ENCODE measurements around the gene SLC41A3. TPM values are rescaled to one million over a fixed set of nuclear protein-coding genes. Genes with fewer than 3 reads are reported as not detected.
"Not testable (repeated sequence)": the region's sequence is repeated elsewhere in the genome, so short reads cannot be mapped to it uniquely, and the experiment has no call there.

SLC41A3 gene
- total RNA-seq, 1 experiment from 2014 or later = 32.7 TPM

DNA sequence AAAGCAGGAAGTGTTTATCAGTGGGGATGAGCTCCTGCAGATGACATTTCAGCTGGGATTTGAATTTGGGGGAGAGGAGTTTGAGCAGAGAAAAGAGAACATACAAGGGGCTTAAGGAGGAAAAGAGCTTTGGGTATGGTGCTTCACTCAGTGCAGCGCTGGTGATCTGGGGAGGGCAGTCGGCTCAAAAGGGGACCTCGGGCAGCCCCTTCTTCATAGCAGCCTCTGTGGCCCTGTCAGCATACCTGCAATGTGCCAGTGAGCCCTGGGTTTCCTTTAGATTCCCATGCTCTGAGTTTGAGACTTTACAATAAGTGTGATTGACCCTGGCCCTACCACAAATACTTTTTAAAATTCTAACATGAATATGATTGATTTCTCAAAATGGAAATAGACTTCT, 74.7 kb downstream of the SLC41A3 start:
- Histone ChIP-seq H3K4me3 (no peak overlapping the region), H3K9me3 (replicated peaks) (no peaks in the 10 kb centered on the region), H3K27ac (no peak overlapping the region), H3K27me3 (replicated peaks) (no peaks in the 10 kb centered on the region), H3K36me3 (no peaks in the 10 kb centered on the region; the same call in 1 of the 2 replicates), H3K4me1 (replicated peaks) (peaks cover 7% of the 10 kb centered on the region)
- no peak for DNase-seq (ENCODE audit: low read depth in 1 of 2, low spot score in 2 of 2)

DNA sequence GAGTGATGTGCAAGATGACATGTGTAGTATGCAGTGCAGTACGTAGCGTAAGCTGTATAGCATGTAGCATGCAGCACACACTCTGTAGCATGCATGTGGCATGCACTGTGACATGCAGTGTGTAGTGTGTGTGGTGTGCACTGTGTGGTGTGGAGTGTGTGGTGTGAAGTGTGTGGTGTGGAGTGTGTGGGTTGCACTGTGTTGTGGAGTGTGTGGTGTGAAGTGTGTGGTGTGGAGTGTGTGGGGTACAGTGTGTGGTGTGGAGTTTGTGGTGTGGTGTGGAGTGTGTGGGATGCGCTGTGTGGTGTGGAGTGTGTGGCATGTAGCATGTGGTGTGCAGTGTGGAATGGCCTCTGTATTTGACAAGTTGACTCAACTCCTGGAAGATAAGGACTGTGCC, 75.7 kb downstream of the SLC41A3 start:
- H3K4me1 ChIP-seq (replicated peaks) = no peaks in the 10 kb centered on the region; the same call in 1 of the 2 replicates
- no peak for DNase-seq (ENCODE audit: low read depth in 1 of 2, low spot score in 2 of 2)
- no peak overlapping the region for H3K27ac ChIP-seq
- no peaks in the 10 kb centered on the region; the same call in 1 of the 2 replicates for H3K36me3 ChIP-seq
- no peaks in the 10 kb centered on the region for H3K9me3 ChIP-seq (replicated peaks)
- H3K27me3 ChIP-seq (replicated peaks) = no peaks in the 10 kb centered on the region
- H3K4me3 ChIP-seq = no peak overlapping the region

DNA sequence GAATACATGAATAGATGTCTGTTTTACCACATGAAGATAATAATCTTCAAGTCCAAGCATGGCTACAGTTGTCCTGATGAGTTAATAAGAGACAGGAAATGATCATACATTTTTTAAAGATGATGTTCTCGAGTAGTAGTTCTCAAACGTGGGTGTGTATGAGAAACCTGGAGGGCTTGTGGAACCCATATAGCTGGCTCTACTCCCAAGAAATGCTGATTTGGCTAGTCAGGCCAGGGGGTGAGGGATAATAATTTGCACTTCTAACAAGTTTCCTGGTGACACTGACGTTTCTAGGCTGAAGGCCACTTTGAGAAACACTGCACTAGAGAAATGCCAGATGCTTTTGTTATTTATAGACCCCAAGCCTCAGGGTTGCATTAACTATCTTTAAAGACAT, 78.0 kb downstream of the SLC41A3 start:
- Histone ChIP-seq H3K36me3 (no peaks in the 10 kb centered on the region), H3K9me3 (replicated peaks) (no peaks in the 10 kb centered on the region), H3K27ac (no peak overlapping the region), H3K4me3 (no peak overlapping the region), H3K27me3 (replicated peaks) (no peaks in the 10 kb centered on the region), H3K4me1 (replicated peaks) (no peaks in the 10 kb centered on the region; the same call in 1 of the 2 replicates)
- no peak for DNase-seq (ENCODE audit: low read depth in 1 of 2, low spot score in 2 of 2)

DNA sequence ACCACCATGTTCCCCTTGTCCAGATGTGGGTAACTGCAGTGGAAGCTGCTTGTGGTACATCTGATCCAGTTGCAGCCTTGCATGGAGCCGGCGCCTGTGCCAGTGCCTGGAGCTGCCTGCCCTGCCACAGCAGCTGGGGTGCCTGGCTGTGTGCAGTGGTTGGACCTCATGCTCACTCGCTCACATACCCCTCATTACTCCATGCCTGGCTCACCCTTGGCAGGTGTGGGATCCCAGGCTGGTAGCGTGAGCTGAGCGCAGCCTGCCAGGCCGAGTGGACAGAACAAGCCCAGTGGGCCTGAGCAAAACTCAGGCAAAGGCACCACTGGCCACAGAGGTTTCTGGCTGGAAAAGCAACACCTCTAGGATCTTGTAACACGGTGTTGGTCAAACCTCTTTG, 79.2 kb downstream of the SLC41A3 start:
- Histone ChIP-seq H3K9me3 (replicated peaks) (no peaks in the 10 kb centered on the region), H3K27ac (no peak overlapping the region), H3K4me1 (replicated peaks) (no peaks in the 10 kb centered on the region; the same call in 1 of the 2 replicates), H3K36me3 (no peaks in the 10 kb centered on the region), H3K4me3 (no peak overlapping the region), H3K27me3 (replicated peaks) (no peaks in the 10 kb centered on the region)
- DNase-seq (ENCODE audit: low read depth in 1 of 2, low spot score in 2 of 2) = no peak

DNA sequence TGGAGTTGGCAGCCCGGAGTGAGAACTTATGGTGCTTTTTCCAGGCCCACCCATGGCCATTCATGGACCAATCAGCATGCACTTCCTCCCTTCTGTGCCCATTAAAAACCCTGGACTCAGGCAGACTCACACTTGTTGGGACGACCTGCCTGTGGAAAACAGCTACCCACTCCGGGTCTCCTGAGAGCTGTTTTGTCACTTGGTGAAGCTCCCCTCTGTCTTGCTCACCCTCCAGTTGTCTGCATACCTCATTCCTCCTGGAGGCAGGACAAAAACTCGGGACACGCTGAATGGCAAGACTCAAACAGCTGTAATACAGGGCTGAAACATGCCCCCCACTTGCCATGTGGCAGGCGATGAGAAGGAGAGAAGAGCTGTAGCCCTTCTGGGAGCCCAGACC, 79.7 kb downstream of the SLC41A3 start:
- Histone ChIP-seq H3K4me1 (replicated peaks) (no peaks in the 10 kb centered on the region; the same call in 1 of the 2 replicates), H3K27ac (no peak overlapping the region), H3K9me3 (replicated peaks) (no peaks in the 10 kb centered on the region), H3K36me3 (no peaks in the 10 kb centered on the region), H3K4me3 (no peak overlapping the region), H3K27me3 (replicated peaks) (no peaks in the 10 kb centered on the region)
- no peak for DNase-seq (ENCODE audit: low read depth in 1 of 2, low spot score in 2 of 2)

DNA sequence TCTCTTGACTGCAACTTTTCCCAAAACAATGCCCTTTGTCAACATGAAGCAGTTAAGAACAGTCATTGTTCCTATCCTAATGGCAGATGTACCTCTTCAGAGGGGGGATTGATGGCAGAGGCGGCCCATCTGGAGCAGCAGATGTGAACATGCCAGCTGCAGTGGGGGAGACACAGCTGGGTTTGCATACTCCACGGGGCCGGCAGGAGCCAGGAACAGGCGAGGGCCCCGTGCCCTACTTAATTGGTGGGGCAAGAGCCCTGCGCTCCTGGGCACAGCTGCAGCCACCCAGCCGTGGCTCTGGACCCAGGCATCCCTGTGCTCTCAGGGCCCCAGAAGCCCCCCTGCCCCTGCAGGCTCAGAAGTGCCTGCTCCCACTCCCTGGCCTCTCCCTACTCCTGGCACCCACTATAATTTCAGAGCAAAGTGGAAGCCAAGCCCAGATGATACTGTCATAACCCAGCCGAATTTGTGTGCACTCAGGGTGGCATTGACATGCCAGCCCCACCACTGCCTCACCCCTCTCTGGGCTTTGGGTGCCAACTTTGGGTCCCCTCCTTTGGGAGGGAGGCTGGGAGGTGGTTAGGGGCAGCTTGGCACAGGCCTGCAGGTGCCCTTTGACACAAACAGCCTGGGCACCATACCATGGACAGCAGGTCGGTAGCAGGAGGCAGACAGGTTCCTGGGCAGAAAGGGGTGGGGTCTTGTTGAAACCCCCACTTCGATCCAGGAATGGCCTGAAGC, 80.3 kb downstream of the SLC41A3 start:
- Histone ChIP-seq H3K4me3 (no peak overlapping the region), H3K27ac (no peak overlapping the region), H3K4me1 (replicated peaks) (no peaks in the 10 kb centered on the region; the same call in 1 of the 2 replicates), H3K36me3 (no peaks in the 10 kb centered on the region), H3K27me3 (replicated peaks) (no peaks in the 10 kb centered on the region), H3K9me3 (replicated peaks) (no peaks in the 10 kb centered on the region)
- no peak for DNase-seq (ENCODE audit: low read depth in 1 of 2, low spot score in 2 of 2)

DNA sequence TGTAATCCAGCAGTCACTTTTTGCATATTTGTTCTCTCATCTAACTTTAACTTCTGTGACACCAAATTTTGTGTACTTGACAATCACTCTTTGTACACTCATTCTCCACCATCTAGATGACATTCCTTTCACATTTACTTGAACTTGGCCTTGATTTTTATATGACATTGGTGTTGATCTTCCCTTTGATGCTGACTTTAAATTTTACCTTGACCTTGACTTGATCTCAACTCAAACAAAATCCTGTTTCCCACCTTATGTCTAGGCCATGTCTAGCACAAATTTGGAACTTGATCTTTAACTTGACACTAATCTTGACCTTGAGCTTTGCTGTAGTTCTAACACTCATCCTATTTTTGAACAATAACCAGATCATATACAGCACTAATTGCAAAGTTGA, 81.7 kb downstream of the SLC41A3 start:
- Histone ChIP-seq H3K36me3 (no peaks in the 10 kb centered on the region), H3K27ac (no peak overlapping the region), H3K4me3 (no peak overlapping the region), H3K4me1 (replicated peaks) (no peaks in the 10 kb centered on the region; the same call in 1 of the 2 replicates), H3K27me3 (replicated peaks) (no peaks in the 10 kb centered on the region), H3K9me3 (replicated peaks) (no peaks in the 10 kb centered on the region)
- no peak for DNase-seq (ENCODE audit: low read depth in 1 of 2, low spot score in 2 of 2)

DNA sequence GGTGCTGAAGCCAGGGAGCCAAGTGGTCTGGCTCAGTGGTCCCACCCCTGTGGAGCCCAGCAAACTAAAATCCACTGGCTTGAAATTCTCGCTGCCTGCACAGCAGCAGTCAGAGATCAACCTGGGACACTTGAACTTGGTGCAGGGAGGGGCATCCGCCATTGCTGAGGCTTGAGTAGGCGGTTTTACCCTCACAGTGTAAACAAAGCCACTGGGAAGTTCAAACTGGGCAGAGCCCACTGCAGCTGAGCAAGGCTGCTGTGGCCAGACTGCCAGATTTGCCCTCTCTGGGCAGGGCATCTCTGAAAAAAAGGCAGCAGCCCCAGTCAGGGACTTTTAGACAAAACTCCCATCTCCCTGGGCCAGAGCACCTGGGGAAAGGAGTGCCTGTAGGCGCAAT, 87.2 kb downstream of the SLC41A3 start:
- not testable (repeated sequence) for DNase-seq (ENCODE audit: low read depth in 1 of 2, low spot score in 2 of 2); H3K27ac ChIP-seq; H3K9me3 ChIP-seq (replicated peaks); H3K4me3 ChIP-seq; H3K36me3 ChIP-seq; H3K27me3 ChIP-seq (replicated peaks); H3K4me1 ChIP-seq (replicated peaks)

DNA sequence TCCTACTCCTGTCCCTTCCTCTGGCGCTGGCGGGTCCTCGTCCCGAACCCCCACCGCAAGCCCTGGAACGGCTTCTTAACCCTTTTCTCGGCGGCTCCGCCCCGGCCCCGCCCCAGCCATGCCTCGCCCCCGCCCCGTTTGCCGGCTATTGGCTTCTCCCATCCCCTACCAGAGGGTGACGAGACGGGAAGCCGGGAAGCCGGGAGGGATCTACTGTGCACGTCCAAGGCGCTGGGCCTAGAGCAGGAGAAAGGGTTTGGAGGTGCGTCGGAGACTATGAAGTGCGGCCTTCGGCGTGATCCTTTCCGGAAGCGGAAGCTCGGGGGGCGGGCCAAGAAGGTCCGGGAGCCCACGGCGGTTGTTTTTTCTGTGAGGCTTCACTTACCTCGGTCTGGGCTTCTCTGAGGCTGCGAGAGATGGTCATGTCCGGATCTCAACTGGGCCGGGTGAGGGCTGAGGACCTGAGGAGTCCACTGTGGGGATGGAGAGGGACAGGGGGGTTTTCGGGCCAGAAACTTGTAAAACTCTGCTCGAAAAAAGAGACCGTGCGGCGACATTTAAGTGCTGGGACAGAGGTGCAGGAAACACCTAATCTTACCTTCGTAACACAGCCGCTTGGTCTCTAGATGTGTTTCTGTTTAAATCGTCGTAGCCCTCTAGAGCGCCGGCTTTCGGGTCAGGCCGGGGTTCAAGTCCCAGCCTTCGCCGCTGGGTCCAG, 93.5 kb downstream of the SLC41A3 start:
- Histone ChIP-seq H3K27ac (peak overlapping the region; percentile 40), H3K4me1 (replicated peaks) (peaks cover 5% of the 10 kb centered on the region; the same call in 1 of the 2 replicates), H3K27me3 (replicated peaks) (no peaks in the 10 kb centered on the region; the same call in 1 of the 2 replicates), H3K36me3 (no peaks in the 10 kb centered on the region), H3K4me3 (peak overlapping the region; percentile 50), H3K9me3 (replicated peaks) (no peaks in the 10 kb centered on the region)
- DNase-seq (ENCODE audit: low read depth in 1 of 2, low spot score in 2 of 2) = peak; percentile 82 to 95

DNA sequence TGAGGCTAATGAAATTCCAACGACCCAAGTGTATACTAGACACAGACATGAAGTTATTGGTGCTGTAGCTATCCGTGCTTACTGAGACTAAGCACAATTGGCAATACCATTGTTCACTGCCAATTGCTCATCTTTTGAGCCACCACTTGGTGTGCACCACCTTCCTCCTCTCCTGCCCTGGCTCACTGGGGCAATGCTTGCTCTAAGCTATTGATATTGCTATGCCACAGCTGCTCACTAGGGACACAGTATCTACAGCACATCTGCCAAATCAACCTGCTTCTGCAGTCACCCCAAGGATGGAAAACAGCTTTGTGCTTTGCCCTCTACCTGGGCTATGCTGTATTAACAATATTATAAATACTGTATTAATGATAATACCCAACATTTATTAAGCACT, 99.0 kb downstream of the SLC41A3 start:
- not testable (repeated sequence) for H3K4me1 ChIP-seq (replicated peaks); DNase-seq (ENCODE audit: low read depth in 1 of 2, low spot score in 2 of 2); H3K4me3 ChIP-seq; H3K9me3 ChIP-seq (replicated peaks); H3K27me3 ChIP-seq (replicated peaks); H3K27ac ChIP-seq; H3K36me3 ChIP-seq

DNA sequence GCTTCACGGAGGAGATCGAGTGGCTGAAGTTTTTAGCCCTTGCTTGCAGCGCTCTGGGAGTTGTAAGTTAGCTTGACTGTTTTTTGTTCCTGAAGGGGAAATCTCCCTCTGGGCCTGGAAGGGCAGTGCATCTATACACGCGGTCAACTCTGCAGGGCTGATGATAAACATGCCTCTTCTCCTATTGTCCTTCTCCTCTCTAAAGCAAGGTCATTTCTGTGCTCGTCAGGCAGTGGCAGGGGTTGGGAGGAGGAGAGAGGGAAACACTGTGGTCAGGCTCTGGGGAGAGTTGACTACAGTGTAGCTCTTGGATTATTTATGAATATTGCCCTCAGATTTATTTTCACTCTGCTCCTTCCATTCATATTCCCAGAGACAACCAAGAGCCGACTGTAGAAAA, 106.8 kb downstream of the SLC41A3 start:
- H3K27ac ChIP-seq = not testable (repeated sequence)

DNA sequence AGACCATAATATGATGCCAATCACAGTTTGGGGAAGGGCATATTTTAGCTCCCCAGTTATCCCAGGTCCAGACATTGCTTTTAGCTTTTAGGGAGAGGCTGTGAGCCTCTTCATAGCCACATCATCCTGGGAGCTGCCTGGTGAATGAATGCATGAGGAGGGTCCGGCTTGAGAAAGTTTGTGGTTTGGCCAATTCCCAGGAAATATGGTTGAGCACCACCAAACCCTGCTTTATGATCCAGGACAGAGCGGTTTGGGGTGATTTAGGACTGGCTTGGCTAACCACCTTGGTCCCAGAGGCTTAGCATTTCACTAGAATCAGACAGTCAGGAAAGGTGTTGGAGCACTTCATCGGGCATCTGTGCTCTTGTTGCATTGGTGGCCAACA, 107.9 kb downstream of the SLC41A3 start:
- not testable (repeated sequence) for H3K9me3 ChIP-seq (replicated peaks); H3K36me3 ChIP-seq; DNase-seq (ENCODE audit: low read depth in 1 of 2, low spot score in 2 of 2)

More for the DNA sequence above, 106.8 kb downstream of the SLC41A3 start:
- H3K4me1 ChIP-seq (replicated peaks); H3K4me3 ChIP-seq; H3K36me3 ChIP-seq; DNase-seq (ENCODE audit: low read depth in 1 of 2, low spot score in 2 of 2); H3K27me3 ChIP-seq (replicated peaks); H3K9me3 ChIP-seq (replicated peaks): not testable (repeated sequence)

DNA sequence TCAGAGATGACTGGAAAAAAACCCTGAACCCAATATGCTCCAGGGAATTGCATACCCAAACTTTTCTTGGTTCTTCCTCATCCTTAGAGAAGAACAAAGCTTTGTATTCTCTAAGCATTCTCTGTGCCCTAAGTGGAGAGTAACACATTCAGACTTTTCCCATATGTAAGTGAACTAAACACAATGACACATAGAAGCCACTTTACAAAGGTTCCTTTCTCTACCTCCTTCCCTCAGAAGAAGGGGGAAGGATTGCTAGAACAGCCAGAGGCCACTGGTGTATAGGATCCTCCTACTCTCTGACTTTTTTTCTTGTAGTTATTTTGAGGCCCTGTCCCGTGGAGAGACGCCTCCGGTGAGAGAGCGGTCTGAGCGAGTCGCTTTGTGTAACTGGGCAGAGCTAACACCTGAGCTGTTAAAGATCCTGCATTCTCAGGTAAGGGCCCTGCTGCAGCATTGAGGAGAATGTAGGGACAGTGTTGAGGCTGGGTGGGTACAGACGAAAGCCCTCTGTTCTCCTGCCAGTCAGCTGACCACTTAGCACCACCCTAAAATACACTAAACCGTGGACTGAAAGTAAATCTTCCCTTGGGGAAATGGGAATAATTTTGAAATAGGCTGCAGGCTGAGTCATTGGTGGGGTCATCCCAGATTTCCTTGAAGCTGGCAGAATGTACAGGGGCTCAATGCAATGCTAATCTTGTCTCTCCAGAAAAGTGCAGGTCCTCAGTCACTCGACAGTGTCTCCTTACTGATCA, 108.5 kb downstream of the SLC41A3 start:
- peaks cover 13% of the 10 kb centered on the region for H3K27me3 ChIP-seq (replicated peaks)
- not testable (repeated sequence) for H3K4me3 ChIP-seq; H3K27ac ChIP-seq; H3K36me3 ChIP-seq; DNase-seq (ENCODE audit: low read depth in 1 of 2, low spot score in 2 of 2); H3K9me3 ChIP-seq (replicated peaks); H3K4me1 ChIP-seq (replicated peaks)

More for the DNA sequence above, 107.9 kb downstream of the SLC41A3 start:
- H3K4me1 ChIP-seq (replicated peaks); H3K4me3 ChIP-seq; H3K27ac ChIP-seq: not testable (repeated sequence)
- H3K27me3 ChIP-seq (replicated peaks) = peaks cover 10% of the 10 kb centered on the region
